NCI-H510A (cell line): ENCODE data around the gene SLIT1.

Experiments used
- DNase-seq: peaks from one replicate; lab custom pipeline; 2025; lab: John Stamatoyannopoulos, UW

The SLIT1 gene

DNA sequence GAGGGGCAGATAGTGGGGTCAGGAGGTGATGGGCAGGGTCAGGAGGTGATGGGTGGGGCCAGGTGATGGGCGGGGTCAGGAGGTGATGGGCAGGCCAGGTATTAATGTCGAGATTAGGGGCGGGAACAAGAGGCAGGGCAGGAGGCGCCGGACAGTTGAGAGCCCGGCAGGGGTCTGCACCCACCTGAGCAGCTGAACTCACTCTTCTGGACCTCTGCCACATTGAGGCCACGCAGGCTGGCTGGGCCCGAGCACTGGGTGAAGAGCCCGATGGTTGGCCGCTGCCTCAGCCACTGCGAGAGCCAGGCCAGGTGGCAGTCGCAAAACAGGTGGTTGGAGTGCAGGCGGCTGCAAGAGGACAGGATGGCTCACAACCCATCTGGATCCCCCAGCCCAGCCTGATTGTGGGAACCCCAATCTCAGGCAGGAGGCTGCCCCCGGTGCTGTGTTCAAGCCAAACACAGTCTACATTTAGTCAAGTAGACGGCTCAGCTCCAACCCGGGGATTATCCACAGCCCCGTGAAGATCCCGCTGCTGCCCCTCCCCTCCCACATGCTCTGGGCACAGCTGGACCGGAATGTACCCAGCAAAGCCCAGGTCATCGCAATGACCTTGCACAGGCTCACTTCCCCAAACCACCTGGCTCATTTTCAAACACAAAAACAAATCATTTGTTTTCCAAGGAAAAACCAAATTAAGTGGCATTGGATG is 122.3 kb downstream of the SLIT1 start:
- no peak for DNase-seq

DNA sequence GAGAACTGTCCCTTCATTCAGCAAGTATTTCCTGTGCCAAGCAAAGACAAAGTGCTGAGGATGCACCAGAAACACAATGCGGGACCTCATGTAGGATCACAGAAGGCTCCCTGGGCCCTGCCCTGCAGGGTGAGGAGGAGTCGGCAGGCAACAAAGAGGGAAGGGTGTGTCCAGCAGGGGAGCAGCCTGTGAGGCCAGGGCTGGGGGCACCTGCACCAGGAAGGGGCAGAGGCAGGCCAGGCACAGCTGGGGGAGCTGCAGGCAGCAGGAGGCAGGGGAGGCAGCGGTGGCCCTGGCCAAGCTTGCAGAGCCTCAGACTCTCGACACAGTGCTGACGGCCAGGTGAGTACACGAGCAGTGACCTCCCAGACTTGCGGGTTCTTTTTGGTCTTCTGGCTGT is 123.3 kb downstream of the SLIT1 start:
- DNase-seq = no peak

DNA sequence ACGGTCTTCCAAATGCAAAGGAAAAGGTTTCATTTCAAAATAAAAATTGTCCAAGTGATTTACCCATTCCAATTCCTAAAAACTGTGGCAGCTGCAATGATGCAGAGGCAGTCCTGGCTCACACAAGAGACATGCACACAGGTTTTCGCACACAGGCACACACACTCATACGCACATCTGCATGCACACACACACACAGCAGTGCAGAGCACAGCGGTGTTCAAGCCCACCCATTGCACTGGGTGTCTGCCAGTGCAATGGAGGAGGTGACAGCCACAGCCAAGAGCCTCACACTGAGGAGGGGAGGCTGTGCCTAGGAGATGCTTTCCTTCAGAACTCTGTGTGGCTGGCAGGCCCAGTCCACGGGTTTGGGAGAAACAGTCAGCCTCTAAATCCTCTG is 123.7 kb downstream of the SLIT1 start:
- no peak for DNase-seq

DNA sequence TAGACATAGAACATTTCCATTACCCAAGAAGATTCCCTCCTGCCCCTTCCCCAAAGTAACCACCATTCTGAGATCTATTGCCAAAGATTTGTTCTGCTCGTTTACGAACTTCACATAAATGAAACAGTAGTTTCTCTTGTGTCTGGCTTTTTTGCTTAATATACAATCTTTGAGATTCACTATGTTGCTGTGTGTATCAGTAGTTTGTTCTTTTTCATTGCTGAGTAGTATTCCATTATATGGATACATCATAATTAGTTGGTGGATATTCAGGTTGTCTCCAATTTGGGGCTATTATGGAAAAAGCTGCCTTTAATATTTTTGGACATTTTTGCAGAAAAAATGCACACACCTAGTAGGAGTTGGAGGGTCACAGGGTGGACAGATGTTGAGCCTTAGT is 124.3 kb downstream of the SLIT1 start:
- no peak for DNase-seq

DNA sequence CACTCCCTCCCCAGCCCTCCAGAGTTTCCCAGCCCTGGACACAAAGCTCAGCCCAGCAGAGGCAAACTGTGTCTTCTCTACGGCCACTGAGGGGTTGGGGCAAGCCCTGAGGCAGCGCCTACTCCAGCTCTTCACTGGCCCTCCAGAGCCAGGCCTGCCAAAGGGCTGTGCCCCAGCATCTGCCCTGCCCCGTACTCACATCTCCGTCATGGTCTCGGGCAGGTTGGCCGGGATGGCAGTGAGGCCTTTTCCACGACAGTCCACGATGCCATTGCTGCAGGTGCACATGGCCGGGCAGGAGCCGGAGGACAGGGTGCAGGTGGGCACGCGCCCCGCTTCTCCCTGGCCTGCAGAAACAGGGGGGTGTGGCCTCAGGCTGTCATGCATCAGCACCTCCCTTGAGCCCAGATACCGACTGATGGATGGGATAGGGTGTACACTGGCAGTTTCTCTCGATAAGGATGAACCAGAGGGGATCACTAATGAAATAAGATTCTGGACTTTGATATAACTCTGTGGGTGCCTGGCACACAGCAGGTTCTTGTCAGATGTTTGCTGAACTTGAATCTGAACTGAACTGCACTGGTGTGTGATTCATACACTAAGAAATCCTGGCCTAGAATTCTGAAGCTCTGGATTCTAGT is 125.2 kb downstream of the SLIT1 start:
- DNase-seq = no peak

DNA sequence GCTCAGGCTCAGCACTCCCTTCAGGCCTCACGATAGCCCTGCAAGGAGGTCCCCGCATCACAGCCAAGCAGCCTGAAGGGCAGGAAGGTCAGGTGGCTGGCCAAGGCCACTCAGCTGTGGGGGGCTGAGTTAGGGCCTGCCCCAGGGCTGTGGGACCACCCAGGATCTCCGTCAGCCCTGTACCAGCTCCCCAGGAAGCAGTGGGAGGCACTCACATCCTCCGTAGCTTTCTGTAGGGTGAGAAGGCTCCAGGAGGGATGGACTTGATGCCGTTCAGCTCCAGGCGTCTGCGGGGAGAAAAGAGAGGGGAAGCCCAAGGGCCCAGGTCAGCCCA is 125.9 kb downstream of the SLIT1 start:
- DNase-seq = no peak

DNA sequence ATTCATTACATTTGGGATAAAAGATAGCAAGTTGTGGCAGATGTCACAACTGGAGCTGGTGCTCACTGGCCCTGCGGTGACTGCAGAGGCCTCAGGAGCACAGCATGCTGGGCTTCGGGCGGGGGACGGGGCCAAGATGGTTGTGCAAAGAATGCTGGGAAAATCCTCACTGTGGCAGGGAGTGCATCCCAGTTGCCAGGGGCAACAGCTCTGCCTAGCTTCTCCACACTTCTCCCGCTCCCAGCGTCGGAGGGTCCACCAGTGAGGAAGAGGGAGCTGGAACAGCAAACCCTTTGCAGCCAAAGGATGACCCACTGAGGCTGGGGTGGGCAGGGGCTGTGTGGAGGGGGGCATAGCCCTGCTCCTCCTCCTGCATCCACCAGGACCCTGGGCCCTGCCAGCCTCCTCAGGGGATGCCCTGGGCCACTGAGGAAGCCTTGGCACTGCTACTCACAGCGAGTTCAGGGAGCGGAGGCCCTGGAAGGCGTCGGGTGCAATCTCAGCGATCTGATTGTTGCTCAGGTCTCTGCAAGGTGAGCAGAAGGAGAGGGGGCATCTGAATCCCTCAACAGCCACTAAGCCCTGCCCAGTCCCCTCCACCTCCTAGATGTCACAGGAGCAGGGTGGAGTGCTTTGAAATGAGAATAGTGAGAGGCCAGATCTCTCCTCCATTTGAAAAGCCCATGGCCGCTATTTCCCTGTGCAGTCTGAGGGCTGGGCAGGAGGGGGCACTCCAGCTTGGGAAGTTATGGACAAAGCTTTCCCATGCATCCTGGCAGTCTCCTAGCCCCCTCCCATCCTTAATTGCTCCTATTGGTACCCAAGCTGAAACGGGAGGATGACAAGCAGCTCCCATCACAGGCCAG is 126.5 kb downstream of the SLIT1 start:
- no peak for DNase-seq

DNA sequence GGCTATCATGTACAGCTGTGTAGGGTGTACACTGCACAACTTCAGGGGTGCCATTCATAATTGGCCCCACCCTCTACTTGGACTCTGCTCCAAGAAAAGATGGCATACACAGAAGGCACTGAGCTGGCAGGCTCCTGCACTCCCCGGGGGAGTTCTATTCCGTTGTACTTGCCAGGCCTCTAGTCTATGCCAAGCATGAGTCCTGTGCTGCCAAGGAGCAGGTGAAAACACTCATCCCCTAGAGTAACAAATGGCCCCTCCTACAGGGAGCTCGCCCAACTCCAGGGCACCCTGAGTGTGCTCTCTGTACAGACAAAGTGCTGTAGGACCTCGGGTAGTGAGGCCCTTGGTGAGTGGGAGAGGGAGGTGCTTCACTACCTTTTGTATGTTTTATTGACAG is 127.2 kb downstream of the SLIT1 start:
- no peak for DNase-seq

DNA sequence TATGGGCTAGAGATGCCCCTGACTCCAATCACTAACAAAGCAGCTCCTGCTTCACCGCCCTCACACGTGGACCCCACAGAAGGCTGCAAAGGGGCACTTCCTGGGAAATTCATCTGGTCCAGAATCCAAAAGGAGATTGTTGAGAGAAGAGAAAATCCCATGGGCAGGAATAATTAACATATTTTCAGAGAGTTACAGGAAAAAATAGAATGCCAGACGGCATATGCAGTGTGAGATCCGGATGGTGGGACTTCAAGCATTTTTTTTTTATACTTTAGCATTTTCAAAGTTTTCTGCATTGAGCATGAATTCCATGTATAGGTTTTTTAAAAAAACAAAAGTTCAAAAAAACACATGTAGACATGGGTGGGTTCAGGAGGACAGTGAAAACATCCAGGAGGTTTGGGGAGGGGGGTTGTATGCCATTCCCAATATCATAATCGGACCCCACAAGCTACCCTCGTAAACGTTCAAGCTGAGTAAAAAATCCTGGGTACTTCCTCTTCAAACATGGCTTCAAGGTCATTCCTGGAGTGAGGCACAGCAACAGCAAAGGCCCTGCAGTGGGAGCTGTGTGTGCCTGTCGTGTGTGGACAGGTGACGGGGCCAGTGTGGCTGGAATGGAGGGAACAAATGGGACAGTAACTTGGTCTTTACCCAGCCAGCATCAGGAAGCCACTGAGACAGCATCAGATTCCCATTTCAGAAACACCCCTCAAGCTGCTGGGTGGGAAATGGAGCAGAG is 128.1 kb downstream of the SLIT1 start:
- DNase-seq = no peak

DNA sequence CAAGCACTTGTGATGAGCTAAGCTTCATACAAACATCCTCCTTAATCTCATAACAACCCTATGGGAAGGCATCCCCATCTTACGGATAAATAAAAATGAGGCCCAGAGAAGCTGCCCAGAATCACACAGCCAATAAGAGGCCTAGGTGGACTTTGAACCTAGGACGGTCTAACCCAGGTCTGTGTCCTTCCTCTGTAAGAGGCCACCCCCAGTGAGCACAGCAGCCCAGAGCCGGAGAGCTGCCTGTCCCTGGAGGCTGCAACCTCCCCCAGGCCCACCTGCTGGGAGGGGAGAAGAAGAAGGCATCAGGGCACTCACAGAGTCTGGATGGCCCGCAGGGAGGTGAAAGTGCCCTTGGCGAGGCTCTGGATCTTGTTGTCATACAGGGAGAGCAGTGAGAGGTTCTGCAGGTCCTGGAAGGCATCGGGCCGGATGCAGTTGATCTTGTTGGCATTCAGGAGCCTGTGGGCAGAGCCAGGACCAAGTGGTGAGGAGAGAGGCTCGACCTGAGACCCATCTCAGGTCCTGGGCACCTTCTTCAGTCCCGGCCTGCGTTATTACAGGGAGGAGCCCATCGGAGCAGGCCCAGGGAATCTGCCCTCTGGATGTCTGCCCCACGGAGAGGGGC is 129.6 kb downstream of the SLIT1 start:
- no peak for DNase-seq

DNA sequence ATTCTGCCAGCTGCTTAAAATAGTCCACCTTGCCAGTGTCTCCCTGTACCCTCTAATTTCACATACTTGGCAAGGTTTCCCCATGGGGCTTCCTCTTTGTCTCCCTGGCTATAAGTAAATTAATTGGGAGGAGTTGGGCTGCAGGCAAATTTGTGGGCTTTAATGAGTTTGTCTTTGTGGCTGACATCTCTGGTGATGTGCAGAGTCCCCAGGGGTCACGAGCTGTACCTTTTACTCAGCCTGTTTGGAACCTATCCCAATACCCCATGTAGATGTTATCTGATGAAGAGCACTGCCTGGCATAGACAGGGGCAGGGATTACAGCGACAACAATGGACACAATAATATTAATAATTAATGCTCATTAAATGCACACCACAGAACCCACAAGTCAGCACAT is 132.5 kb downstream of the SLIT1 start:
- no peak for DNase-seq

DNA sequence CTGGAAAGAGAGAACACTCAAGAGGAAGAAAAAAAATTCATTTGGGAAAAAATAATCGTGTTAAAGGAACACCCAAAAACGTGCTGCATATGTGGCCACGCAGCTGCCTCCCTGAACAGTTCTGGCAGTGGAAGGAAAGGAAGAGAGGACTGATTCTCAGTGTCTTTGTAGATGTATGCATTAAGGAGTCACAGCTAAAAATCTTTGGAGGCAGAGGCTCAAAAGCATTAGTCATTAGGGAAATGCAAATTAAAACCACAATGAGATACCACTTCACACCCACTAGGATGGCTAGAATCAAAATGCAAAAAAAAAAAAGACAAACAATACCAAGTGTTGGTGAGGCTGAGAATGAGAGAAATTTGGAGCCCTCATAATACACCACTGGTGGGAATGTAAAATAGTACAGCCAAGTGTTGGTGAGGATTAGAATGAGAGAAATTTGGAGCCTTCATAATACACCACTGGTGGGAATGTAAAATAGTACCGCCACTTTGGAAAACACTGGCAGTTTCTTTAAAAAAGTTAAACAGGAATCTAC is 134.7 kb downstream of the SLIT1 start:
- no peak for DNase-seq

DNA sequence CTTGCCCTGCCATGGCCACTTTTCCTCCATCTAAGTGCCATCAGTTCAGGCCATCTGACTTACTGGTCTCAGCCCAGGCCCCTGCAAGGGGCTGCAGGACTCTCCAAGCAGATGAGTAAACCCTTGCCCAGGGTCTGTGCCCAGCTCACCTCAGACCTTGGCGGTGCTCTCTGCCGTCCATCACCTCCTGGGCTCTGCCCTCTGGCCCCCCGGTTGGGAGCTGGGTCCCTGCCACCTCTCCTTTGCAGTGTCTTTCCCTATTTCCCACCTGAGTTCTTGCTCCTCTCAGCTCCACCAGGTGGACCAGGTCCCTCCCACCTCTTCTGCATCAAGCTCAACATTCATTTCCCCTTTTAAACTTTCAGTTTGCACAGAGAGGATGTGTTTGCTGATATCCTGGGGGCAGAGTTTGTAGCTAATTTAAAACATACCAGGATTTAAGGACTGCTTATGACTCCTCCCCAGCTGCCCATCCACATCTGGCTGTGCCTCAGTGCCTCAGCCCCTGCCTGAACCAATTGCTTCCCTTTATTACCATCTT is 135.5 kb downstream of the SLIT1 start:
- no peak for DNase-seq

DNA sequence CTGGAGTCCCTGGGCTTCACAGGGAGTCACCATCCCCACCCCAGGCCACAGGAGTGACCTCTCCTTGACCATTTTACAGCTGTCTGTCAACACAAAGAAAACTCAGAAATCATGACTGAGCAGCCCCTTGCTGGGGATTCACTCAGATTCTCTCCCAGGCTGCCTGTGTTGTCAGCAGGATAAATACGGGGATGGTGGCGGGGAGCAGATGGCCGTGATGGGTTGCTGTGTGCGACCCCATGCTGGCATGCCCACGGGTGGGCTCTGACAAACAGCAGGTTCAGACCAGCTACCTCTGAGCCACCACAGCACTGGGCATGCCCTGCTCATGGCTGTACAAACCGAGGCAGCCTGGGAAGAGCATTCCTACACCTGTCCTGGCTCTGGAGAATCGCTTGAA is 136.1 kb downstream of the SLIT1 start:
- no peak for DNase-seq

DNA sequence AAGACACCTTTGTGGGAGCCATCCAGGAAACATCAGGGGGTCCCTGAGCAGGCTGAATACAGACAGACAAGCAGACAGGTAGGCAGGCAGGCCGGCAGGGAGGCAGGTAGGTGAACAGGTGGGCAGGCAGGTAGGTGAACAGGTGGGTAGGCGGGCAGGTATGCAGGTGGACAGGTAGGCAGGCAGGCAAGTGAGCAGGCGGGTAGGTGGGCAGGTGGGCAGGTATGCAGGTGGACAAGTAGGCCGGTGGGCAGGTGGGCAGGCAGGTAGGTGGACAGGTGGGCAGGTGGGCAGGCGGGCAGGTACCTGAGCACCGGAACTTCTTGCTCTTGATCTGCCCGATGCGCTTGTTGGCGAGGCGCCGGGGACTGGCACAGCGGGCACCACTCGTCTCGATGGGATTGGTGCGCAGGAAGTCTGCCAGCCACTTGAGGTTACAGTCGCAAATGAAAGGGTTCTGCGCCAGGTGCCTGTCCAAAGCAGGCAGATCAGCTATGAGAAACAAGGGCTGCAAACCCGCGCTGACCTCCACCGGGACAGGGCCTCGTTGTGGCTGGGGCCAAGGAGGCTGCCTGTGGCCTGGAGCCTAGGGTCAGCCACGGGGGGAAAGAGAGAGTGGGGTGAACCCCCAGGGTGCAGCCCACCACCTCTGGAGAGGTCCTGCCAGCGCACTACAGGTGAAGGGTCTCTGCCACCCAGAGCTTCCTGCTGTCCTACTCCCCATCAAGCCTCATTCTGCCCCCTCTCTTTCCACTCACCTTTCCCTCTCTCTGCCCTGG is 136.9 kb downstream of the SLIT1 start:
- no peak for DNase-seq

DNA sequence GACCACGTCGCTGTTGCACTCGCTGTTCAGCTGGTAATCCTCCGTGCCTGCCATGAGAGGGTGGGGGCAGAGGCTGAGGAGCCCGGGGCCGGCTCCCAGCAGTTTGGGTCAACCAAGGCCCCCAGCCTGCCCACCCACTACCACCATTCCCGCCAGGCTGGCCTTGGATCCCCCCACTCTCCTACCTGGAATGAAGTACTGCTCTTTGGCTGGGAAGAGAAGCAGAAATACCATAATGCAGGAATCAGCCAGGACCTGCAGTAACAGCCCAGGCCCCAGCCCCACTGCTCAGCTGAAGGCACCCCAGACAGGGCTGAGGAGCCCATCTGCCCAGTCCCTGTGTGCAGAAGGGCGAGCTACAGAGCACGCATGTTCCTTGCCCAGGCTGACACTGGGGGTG is 138.0 kb downstream of the SLIT1 start:
- no peak for DNase-seq

DNA sequence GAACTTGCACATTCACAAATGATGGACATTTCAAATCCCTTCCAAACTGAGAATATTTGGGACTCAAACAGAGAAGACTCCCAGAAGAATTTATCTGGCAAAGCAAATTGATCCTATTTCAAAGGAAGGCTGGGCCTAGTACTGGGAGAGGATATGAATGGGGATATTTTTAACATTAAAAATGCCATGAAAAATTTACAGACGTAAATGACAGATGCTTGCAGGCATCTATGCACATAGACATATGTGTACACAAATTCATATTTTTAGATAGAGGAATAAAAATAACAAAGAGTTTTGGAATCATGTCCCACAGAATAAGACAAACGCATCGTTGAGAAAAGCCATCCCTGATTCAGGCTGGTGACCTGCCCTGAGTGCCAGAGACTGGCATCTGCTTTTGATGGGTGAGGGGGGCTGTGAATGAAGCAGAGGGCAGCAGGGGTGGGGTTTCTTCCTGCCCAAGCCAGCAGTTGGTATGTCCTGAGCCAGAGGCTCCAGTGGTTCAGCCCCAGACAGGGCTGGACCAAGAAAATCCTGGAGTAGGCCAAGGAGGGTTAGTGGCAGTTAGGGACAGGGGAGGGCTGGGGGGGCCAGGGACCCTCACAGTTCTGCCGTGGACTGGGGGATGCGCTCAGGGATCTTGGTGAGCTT is 138.5 kb downstream of the SLIT1 start:
- no peak for DNase-seq

DNA sequence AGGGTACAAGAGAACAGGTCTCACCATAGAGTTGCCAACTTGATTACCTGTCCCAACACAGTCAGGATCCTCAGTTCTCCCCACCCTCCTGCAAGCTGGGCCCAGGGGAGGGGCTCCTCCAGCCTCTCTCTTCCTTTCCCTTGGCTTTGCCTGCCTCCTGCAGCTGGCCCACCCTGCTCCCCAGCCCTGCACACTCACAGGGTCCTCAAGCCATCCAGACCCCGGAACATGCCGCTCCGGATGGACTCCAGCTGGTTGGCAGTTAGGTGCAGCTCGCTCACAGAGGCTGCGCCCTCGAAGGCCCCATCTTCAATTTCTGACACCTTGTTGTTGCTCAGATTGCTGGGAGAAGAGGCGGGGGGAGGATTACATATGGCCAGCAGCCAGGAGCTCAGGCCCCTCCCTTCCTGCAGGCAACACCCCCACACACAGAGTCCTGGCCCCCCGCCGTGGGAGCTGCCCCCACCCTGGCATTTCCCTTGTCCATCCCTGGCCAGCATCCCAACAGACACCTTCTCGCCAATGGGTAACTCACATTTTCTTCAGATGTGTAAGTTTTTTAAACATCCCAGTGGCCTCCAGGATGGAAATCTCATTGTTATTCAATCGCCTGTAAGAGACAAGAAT is 139.2 kb downstream of the SLIT1 start:
- DNase-seq = no peak

DNA sequence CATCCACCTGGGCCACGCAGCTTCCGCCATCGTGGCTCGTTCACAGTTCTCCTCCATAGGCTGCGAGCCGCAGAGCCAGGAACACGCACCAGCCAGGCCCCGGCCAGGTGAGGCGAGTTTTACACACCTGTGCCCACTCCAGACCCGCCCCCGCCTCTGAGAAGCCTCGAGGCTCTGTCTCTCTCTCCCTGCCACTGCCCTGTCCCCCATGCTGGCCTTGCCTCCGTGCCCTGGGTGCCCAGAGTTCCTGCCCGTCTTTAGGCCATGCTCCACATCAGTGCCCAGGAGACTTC is 142.2 kb downstream of the SLIT1 start:
- DNase-seq = no peak
